ENCODE data around the gene F2. TPM values are rescaled to one million over a fixed set of nuclear protein-coding genes. Genes with fewer than 3 reads are reported as not detected.
"Not testable (repeated sequence)": the region's sequence is repeated elsewhere in the genome, so short reads cannot be mapped to it uniquely, and the experiment has no call there.

The F2 gene
- polyA plus RNA-seq (2013, experiment 1 of 2), result not detected
- not detected for polyA plus RNA-seq (2013, experiment 2 of 2)

DNA sequence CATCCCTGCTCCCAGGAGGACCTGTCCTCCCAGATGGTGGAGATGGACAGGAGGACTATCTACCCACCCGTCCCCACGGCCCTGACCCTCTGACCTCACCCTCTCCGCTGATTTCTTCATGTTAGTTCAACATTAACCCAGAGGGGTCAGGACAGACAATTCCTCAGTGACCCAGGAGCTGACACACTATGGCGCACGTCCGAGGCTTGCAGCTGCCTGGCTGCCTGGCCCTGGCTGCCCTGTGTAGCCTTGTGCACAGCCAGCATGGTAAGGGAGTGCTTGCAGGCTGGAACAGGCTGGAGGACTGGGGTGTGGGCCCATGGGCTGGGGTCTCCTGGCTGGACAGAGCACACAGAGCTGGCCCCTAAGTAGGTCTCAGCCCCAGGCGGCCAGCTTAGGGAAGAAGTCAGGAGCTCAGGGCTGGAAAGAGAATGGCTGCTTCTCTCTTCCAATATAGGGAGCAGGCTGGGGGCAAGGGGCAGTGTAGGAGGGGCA, at the start of gene F2:
Gene F2, plus strand, starts transcription at position 166 of the 495 bp plus-strand sequence. Its CDS starts 23 bp downstream, at position 189.
- Histone ChIP-seq H3K9me3 (replicated peaks in 1 of 2; ENCODE audit: control insufficient read depth in 2 of 2, insufficient read depth in 1 of 2, low read depth in 1 of 2, low read length in 2 of 2) (peaks cover 0 to 4% of the 10 kb centered on the region in 2 donors), H3K4me1 (ENCODE audit: control insufficient read depth in 2 of 2, insufficient read depth in 1 of 2, low read depth in 1 of 2, low read length in 2 of 2) (peaks cover under 1 to 12% of the 10 kb centered on the region in 2 donors), H3K27me3 (ENCODE audit: control insufficient read depth in 3 of 3, insufficient read depth in 3 of 3, low read depth in 1 of 3, low read length in 3 of 3) (no peaks in the 10 kb centered on the region), H2AK5ac (ENCODE audit: low read depth, low read length) (no peak within 1 kb of the TSS), H3K18ac (ENCODE audit: low read length) (no peak within 1 kb of the TSS), H3K4ac (ENCODE audit: low read length) (no peak within 1 kb of the TSS), H3K4me2 (ENCODE audit: insufficient read depth, low read length, poor library complexity, severe bottlenecking) (no peak within 1 kb of the TSS), H3K23ac (ENCODE audit: low read depth, low read length, poor library complexity) (peak within 1 kb of the TSS; percentile 20), H4K8ac (ENCODE audit: low read depth, low read length) (no peak within 1 kb of the TSS), H2AFZ (ENCODE audit: low read length) (peak within 1 kb of the TSS; percentile 89), H2BK15ac (ENCODE audit: low read length) (no peak within 1 kb of the TSS), H4K91ac (ENCODE audit: low read depth, low read length, poor library complexity) (no peak within 1 kb of the TSS), H3K14ac (ENCODE audit: low read length) (no peak within 1 kb of the TSS), H3K4me3 (ENCODE audit: low read length in 2 of 2) (no peak within 1 kb of the TSS), H2BK12ac (ENCODE audit: low read length) (peak within 1 kb of the TSS; percentile 69), H2BK5ac (ENCODE audit: low read length) (no peak within 1 kb of the TSS), H2BK120ac (ENCODE audit: low read depth, low read length) (no peak within 1 kb of the TSS), H3K36me3 (replicated peaks in 1 of 2; ENCODE audit: control insufficient read depth in 2 of 2, insufficient read depth in 2 of 2, low read length in 2 of 2) (no peaks in the 10 kb centered on the region), H3K9ac (ENCODE audit: low read depth, low read length, poor library complexity) (peak within 1 kb of the TSS; percentile 55), H3K79me1 (ENCODE audit: low read depth, low read length) (no peaks in the 10 kb centered on the region), H3K27ac (replicated peaks; ENCODE audit: low read length) (no peak within 1 kb of the TSS)
- no CpG with 5 or more reads among the region's 7 CpGs for WGBS, 2 donors (ENCODE audit: extremely low coverage in 2 of 2, insufficient read length in 2 of 2, insufficient replicate concordance in 1 of 2)
- DNase-seq (ENCODE audit: low spot score), result no peak

DNA sequence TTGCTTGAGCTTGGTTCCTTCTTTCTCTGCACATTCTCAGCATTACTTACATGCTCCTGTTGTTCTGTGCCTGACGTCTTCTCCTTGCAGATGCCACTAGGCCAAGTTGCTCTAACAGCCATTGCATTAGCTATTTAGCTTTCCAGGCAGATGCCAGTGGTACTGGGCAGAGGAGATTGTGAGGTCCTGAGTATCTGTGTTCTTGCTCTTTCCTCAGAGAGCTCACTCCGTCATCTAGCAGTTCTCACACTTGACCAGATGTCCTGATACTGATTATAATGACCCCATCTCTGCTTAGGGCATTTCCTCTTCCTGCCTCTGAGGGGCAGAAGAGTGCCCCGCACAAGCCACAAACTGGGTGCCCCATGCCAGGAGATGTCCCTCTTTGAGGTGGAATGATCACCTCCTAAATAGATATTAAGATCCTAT, 49.3 kb upstream of the F2 start:
- Histone ChIP-seq H3K36me3 (replicated peaks in 1 of 2; ENCODE audit: control insufficient read depth in 2 of 2, insufficient read depth in 2 of 2, low read length in 2 of 2) (peaks cover 42 to 93% of the 10 kb centered on the region in 2 donors), H2BK15ac (ENCODE audit: low read length) (no peak overlapping the region), H2AK5ac (ENCODE audit: low read depth, low read length) (no peak overlapping the region)

DNA sequence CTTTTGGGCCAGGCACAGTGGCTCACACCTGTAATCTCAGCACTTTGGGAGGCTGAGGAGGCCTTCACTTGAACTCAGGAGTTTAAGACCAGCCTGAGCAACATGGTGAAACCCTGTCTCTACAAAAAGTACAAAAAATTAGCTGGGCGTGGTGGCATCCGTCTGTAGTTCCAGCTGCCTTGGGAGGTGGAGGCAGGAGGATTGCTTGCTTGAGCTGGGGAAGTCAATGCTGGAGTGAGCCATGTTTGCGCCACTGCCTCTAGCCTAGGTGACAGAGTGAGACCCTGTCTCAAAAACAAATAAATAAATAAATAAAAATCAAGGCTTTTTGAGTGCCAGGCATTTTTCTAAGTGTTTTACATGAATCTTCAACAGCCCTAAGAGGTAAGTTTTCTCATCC, 48.5 kb upstream of the F2 start:
- not testable (repeated sequence) for H3K9me3 ChIP-seq (replicated peaks in 1 of 2; ENCODE audit: control insufficient read depth in 2 of 2, insufficient read depth in 1 of 2, low read depth in 1 of 2, low read length in 2 of 2); H3K4ac ChIP-seq (ENCODE audit: low read length); H3K4me1 ChIP-seq (ENCODE audit: control insufficient read depth in 2 of 2, insufficient read depth in 1 of 2, low read depth in 1 of 2, low read length in 2 of 2); H3K18ac ChIP-seq (ENCODE audit: low read length); H3K23ac ChIP-seq (ENCODE audit: low read depth, low read length, poor library complexity); H2BK120ac ChIP-seq (ENCODE audit: low read depth, low read length); H2BK15ac ChIP-seq (ENCODE audit: low read length); H2BK12ac ChIP-seq (ENCODE audit: low read length); H4K8ac ChIP-seq (ENCODE audit: low read depth, low read length); H3K27ac ChIP-seq (replicated peaks; ENCODE audit: low read length); H3K4me2 ChIP-seq (ENCODE audit: insufficient read depth, low read length, poor library complexity, severe bottlenecking); H2AFZ ChIP-seq (ENCODE audit: low read length); H3K4me3 ChIP-seq (ENCODE audit: low read length in 2 of 2); H3K9ac ChIP-seq (ENCODE audit: low read depth, low read length, poor library complexity); H4K91ac ChIP-seq (ENCODE audit: low read depth, low read length, poor library complexity); H2AK5ac ChIP-seq (ENCODE audit: low read depth, low read length); DNase-seq (ENCODE audit: low spot score); H2BK5ac ChIP-seq (ENCODE audit: low read length); H3K27me3 ChIP-seq (ENCODE audit: control insufficient read depth in 3 of 3, insufficient read depth in 3 of 3, low read depth in 1 of 3, low read length in 3 of 3); H3K14ac ChIP-seq (ENCODE audit: low read length); H3K79me1 ChIP-seq (ENCODE audit: low read depth, low read length)
- whole genome bisulfite sequencing, 2 donors (ENCODE audit: extremely low coverage in 2 of 2, insufficient read length in 2 of 2, insufficient replicate concordance in 1 of 2), result no CpG with 5 or more reads among the region's 3 CpGs
- H3K36me3 ChIP-seq (replicated peaks in 1 of 2; ENCODE audit: control insufficient read depth in 2 of 2, insufficient read depth in 2 of 2, low read length in 2 of 2), result peaks cover 36 to 85% of the 10 kb centered on the region in 2 donors

More for the DNA sequence above, 49.3 kb upstream of the F2 start:
- Histone ChIP-seq H4K8ac (ENCODE audit: low read depth, low read length) (no peak overlapping the region), H2BK120ac (ENCODE audit: low read depth, low read length) (no peak overlapping the region), H3K9me3 (replicated peaks in 1 of 2; ENCODE audit: control insufficient read depth in 2 of 2, insufficient read depth in 1 of 2, low read depth in 1 of 2, low read length in 2 of 2) (peaks cover 0 to 3% of the 10 kb centered on the region in 2 donors), H2AFZ (ENCODE audit: low read length) (no peak overlapping the region), H3K4me1 (ENCODE audit: control insufficient read depth in 2 of 2, insufficient read depth in 1 of 2, low read depth in 1 of 2, low read length in 2 of 2) (peaks cover under 1 to 3% of the 10 kb centered on the region in 2 donors), H3K27me3 (ENCODE audit: control insufficient read depth in 3 of 3, insufficient read depth in 3 of 3, low read depth in 1 of 3, low read length in 3 of 3) (no peaks in the 10 kb centered on the region), H3K79me1 (ENCODE audit: low read depth, low read length) (no peaks in the 10 kb centered on the region), H3K4me3 (ENCODE audit: low read length in 2 of 2) (no peak overlapping the region), H2BK12ac (ENCODE audit: low read length) (no peak overlapping the region), H3K9ac (ENCODE audit: low read depth, low read length, poor library complexity) (no peak overlapping the region), H3K23ac (ENCODE audit: low read depth, low read length, poor library complexity) (no peak overlapping the region), H3K27ac (replicated peaks; ENCODE audit: low read length) (no peak overlapping the region), H3K4me2 (ENCODE audit: insufficient read depth, low read length, poor library complexity, severe bottlenecking) (no peak overlapping the region), H3K14ac (ENCODE audit: low read length) (no peak overlapping the region), H4K91ac (ENCODE audit: low read depth, low read length, poor library complexity) (no peak overlapping the region), H3K4ac (ENCODE audit: low read length) (no peak overlapping the region), H3K18ac (ENCODE audit: low read length) (no peak overlapping the region), H2BK5ac (ENCODE audit: low read length) (no peak overlapping the region)
- no CpG with 5 or more reads among the region's 3 CpGs for WGBS, 2 donors (ENCODE audit: extremely low coverage in 2 of 2, insufficient read length in 2 of 2, insufficient replicate concordance in 1 of 2)
- no peak for DNase-seq (ENCODE audit: low spot score)

DNA sequence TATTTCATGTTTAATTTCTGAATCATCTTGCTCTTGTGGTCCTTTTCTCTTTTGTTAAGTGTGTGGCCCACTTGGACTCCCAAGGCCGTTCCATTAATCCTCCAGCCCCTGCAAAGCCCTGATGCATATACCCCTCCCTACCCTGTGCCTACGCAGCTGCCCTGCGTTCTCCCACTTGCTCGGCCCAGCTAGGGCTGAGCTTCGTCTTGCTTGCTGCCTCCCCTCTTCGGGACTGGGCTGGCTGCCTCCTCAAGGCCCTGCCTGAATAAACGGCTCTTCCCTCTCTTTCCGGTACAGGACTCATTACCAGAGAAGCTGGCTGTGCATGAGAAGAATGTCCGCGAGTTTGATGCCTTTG, 47.1 kb upstream of the F2 start:
- WGBS, 2 donors (ENCODE audit: extremely low coverage in 2 of 2, insufficient read length in 2 of 2, insufficient replicate concordance in 1 of 2), result no CpG with 5 or more reads among the region's 10 CpGs

More for the DNA sequence above, 47.1 kb upstream of the F2 start:
- Histone ChIP-seq H3K9ac (ENCODE audit: low read depth, low read length, poor library complexity) (no peak overlapping the region), H3K36me3 (replicated peaks in 1 of 2; ENCODE audit: control insufficient read depth in 2 of 2, insufficient read depth in 2 of 2, low read length in 2 of 2) (peaks cover 36 to 78% of the 10 kb centered on the region in 2 donors), H3K4me2 (ENCODE audit: insufficient read depth, low read length, poor library complexity, severe bottlenecking) (no peak overlapping the region), H3K9me3 (replicated peaks in 1 of 2; ENCODE audit: control insufficient read depth in 2 of 2, insufficient read depth in 1 of 2, low read depth in 1 of 2, low read length in 2 of 2) (peaks cover 0 to 3% of the 10 kb centered on the region in 2 donors), H3K4ac (ENCODE audit: low read length) (no peak overlapping the region), H3K4me3 (ENCODE audit: low read length in 2 of 2) (no peak overlapping the region), H3K4me1 (ENCODE audit: control insufficient read depth in 2 of 2, insufficient read depth in 1 of 2, low read depth in 1 of 2, low read length in 2 of 2) (peaks cover 2 to 4% of the 10 kb centered on the region in 2 donors), H2BK120ac (ENCODE audit: low read depth, low read length) (no peak overlapping the region), H2BK5ac (ENCODE audit: low read length) (no peak overlapping the region), H2BK12ac (ENCODE audit: low read length) (no peak overlapping the region), H3K23ac (ENCODE audit: low read depth, low read length, poor library complexity) (no peak overlapping the region), H2AFZ (ENCODE audit: low read length) (no peak overlapping the region), H3K27ac (replicated peaks; ENCODE audit: low read length) (no peak overlapping the region), H3K14ac (ENCODE audit: low read length) (no peak overlapping the region), H2BK15ac (ENCODE audit: low read length) (no peak overlapping the region), H3K79me1 (ENCODE audit: low read depth, low read length) (peaks cover 3% of the 10 kb centered on the region), H2AK5ac (ENCODE audit: low read depth, low read length) (no peak overlapping the region), H3K18ac (ENCODE audit: low read length) (no peak overlapping the region), H4K91ac (ENCODE audit: low read depth, low read length, poor library complexity) (no peak overlapping the region), H3K27me3 (ENCODE audit: control insufficient read depth in 3 of 3, insufficient read depth in 3 of 3, low read depth in 1 of 3, low read length in 3 of 3) (no peaks in the 10 kb centered on the region), H4K8ac (ENCODE audit: low read depth, low read length) (no peak overlapping the region)
- no peak for DNase-seq (ENCODE audit: low spot score)

Measured in neuronal stem cell (in vitro differentiated cells).